Liver (tissue), 9 donors: Measurements from ENCODE around the gene PGM5. TPM values are rescaled to one million over a fixed set of nuclear protein-coding genes. Genes with fewer than 3 reads are reported as not detected.

Experiments used
- DNase-seq: peaks from one replicate; pipeline ENCODE4 v3.0.0-alpha.2; 2017; ENCODE audit warnings: low spot score
- H3K27ac ChIP-seq, 2 donors: one replicate each; pipeline ENCODE4 v1.7.0; 2013; ENCODE audit warnings: inconsistent platforms in 2 of 2, low read length in 2 of 2, control low read depth in 1 of 2, low read depth in 1 of 2, mild to moderate bottlenecking in 1 of 2
- H3K27me3 ChIP-seq, 4 donors: one replicate each; pipeline versions ENCODE4 v1.6.1 to v1.7.0; 2013; ENCODE audit warnings: low read length in 3 of 4, inconsistent platforms in 1 of 4, mild to moderate bottlenecking in 1 of 4, moderate library complexity in 1 of 4; ENCODE audit not compliant: control insufficient read depth in 4 of 4, insufficient read depth in 4 of 4
- H3K36me3 ChIP-seq, 4 donors: one replicate each; pipeline versions ENCODE4 v1.6.1 to v1.7.0; 2013; ENCODE audit warnings: low read length in 3 of 4, mild to moderate bottlenecking in 3 of 4, low read depth in 1 of 4, moderate library complexity in 1 of 4; ENCODE audit not compliant: control insufficient read depth in 4 of 4, insufficient read depth in 3 of 4
- H3K4me1 ChIP-seq, 4 donors: one replicate each; pipeline versions ENCODE4 v1.6.1 to v1.7.0; 2013; ENCODE audit warnings: low read length in 3 of 4, mild to moderate bottlenecking in 3 of 4, moderate library complexity in 1 of 4; ENCODE audit not compliant: control insufficient read depth in 4 of 4, insufficient read depth in 4 of 4
- H3K4me3 ChIP-seq, 3 donors: one replicate each; pipeline versions ENCODE4 v1.6.1 to v1.7.0; 2013; ENCODE audit warnings: low read length in 3 of 3, control low read depth in 1 of 3, low read depth in 1 of 3, mild to moderate bottlenecking in 1 of 3
- H3K9ac ChIP-seq, 2 donors: one replicate each; pipeline ENCODE4 v1.7.0; 2013; ENCODE audit warnings: low read length in 2 of 2, mild to moderate bottlenecking in 2 of 2, moderate library complexity in 2 of 2, control low read depth in 1 of 2, low read depth in 1 of 2
- H3K9me3 ChIP-seq, 4 donors: one replicate each; pipeline versions ENCODE4 v1.6.1 to v1.7.0; 2013; ENCODE audit warnings: low read length in 3 of 4; ENCODE audit not compliant: control insufficient read depth in 4 of 4
- EGR1 ChIP-seq, 2 donors: IDR thresholded peaks; 2 replicates each; pipeline ENCODE4 v1.6.1; 2016 to 2018; ENCODE audit warnings: antibody characterized with exemption in 2 of 2, low read depth in 2 of 2
- FOXA1 ChIP-seq: IDR thresholded peaks from 2 replicates; pipeline ENCODE4 v1.6.1; 2016; ENCODE audit warnings: antibody characterized with exemption
- FOXA2 ChIP-seq: IDR thresholded peaks from 2 replicates; pipeline ENCODE4 v1.6.1; 2016; ENCODE audit warnings: antibody characterized with exemption
- GABPA ChIP-seq, 2 donors: IDR thresholded peaks in 1 of 2; conservative IDR thresholded peaks in 1 of 2; 2 replicates each; pipeline ENCODE4 v1.6.1; 2016; ENCODE audit warnings: antibody characterized with exemption in 2 of 2, mild to moderate bottlenecking in 1 of 2, moderate library complexity in 1 of 2
- HNF4A ChIP-seq, 2 donors: conservative IDR thresholded peaks; 2 replicates each; pipeline ENCODE4 v1.6.1; 2016; ENCODE audit warnings: antibody characterized with exemption in 2 of 2, mild to moderate bottlenecking in 2 of 2
- HNF4G ChIP-seq: IDR thresholded peaks from 2 replicates; pipeline ENCODE4 v1.6.1; 2016; ENCODE audit warnings: antibody characterized with exemption
- JUND ChIP-seq, 2 donors: IDR thresholded peaks; 2 replicates each; pipeline ENCODE4 v1.6.1; 2016; ENCODE audit warnings: antibody characterized with exemption in 2 of 2
- MAX ChIP-seq: IDR thresholded peaks from 2 replicates; pipeline ENCODE4 v1.6.1; 2016; ENCODE audit warnings: antibody characterized with exemption
- NR2F2 ChIP-seq: IDR thresholded peaks from 2 replicates; pipeline ENCODE4 v1.6.1; 2016; ENCODE audit warnings: antibody characterized with exemption
- RAD21 ChIP-seq, 2 donors: IDR thresholded peaks; 2 replicates each; pipeline ENCODE4 v1.6.1; 2016; ENCODE audit warnings: antibody characterized with exemption in 2 of 2, mild to moderate bottlenecking in 2 of 2
- REST ChIP-seq: IDR thresholded peaks from 2 replicates; pipeline ENCODE4 v1.6.1; 2016; ENCODE audit warnings: antibody characterized with exemption, mild to moderate bottlenecking
- RXRA ChIP-seq, 2 donors: IDR thresholded peaks; 2 replicates each; pipeline ENCODE4 v1.6.1; 2017 to 2018; ENCODE audit warnings: antibody characterized with exemption in 2 of 2, mild to moderate bottlenecking in 1 of 2
- SP1 ChIP-seq: IDR thresholded peaks from 2 replicates; pipeline ENCODE4 v1.6.1; 2018; ENCODE audit warnings: antibody characterized with exemption, mild to moderate bottlenecking
- TAF1 ChIP-seq: conservative IDR thresholded peaks from 2 replicates; pipeline ENCODE4 v1.6.1; 2016; ENCODE audit warnings: antibody characterized with exemption, mild to moderate bottlenecking
- WGBS: extraction: QIAGEN DNeasy Blood & Tissue Kit; methylation state at CpG from one replicate; pipeline ENCODE4 v1.1.7; 2013; 5-methylcytosine and 5-hydroxymethylcytosine counted together
- polyA plus RNA-seq, 2 donors: library from polyadenylated mRNA; stranded (reverse) in 1 of 2; unstranded in 1 of 2; fragments of 200-250 nt in 1 of 2; fragments of >200 nt in 1 of 2; fragmentation: Nextera tagmentation in 1 of 2; extraction: Ambion mirVana in 1 of 2; gene quantifications; one replicate each; pipeline versions ENCODE4 v1.2.1 to v1.2.3, GENCODE V29; 2013 to 2015
- total RNA-seq, 2 donors: library from RNA; depleted of rRNA; stranded (reverse); fragments of >200 nt; gene quantifications; one replicate each; pipeline ENCODE4 v1.2.3, GENCODE V29; 2014
- TF ChIP-seq, protein P1 (sequence below): fragments of 150-350 bp; IDR thresholded peaks from 2 replicates; pipeline ENCODE4 v1.5.1; 2017; ENCODE audit warnings: improper control_type of control experiment, low read depth, low read length; ENCODE audit not compliant: missing input control
- TF ChIP-seq, protein P2 (sequence below): IDR thresholded peaks from 2 replicates; pipeline ENCODE4 v1.6.1; 2016; ENCODE audit warnings: antibody characterized with exemption
- donor health status: healthy.
- donor health status: healthy.
- donor health status: healthy.
- donor health status: healthy.
- donor health status: healthy.

Gene PGM5
- total and polyA plus RNA-seq, 4 donors, result 0.63 to 8.5 (median 2.2) TPM

GRCh38 chr9:68555437-68556150 lies 199.2 kb downstream of the PGM5 start:
- H3K4me3 ChIP-seq, result no peak overlapping the region
- H3K9me3 ChIP-seq, result no peaks in the 10 kb centered on the region
- H3K27me3 ChIP-seq, result no peaks in the 10 kb centered on the region
- H3K36me3 ChIP-seq, result no peaks in the 10 kb centered on the region
- H3K27ac ChIP-seq, result no peak overlapping the region
- 63% methylated on average over 1 of the region's 1 CpG for WGBS
- H3K4me1 ChIP-seq, result no peaks in the 10 kb centered on the region
- H3K9ac ChIP-seq, result no peak overlapping the region
- no peak for DNase-seq
- TF ChIP-seq REST, result no peak
- no peak for TF ChIP-seq FOXA2
- no peak for TF ChIP-seq HNF4G
- no peak for TF ChIP-seq GABPA (IDR thresholded peaks at IDR 0.05 in 1 of 2, conservative IDR thresholded peaks at IDR 0.05 in 1 of 2)
- TF ChIP-seq TAF1, result no peak

- TF ChIP-seq RXRA (IDR thresholded peaks at IDR 0.05) (no peak), TAF1 (no peak), EGR1 (IDR thresholded peaks at IDR 0.05; ENCODE audit: low read depth in 2 of 2) (no peak), FOXA2 (no peak), HNF4A (conservative IDR thresholded peaks at IDR 0.05) (no peak), JUND (IDR thresholded peaks at IDR 0.05) (no peak), MAX (no peak), HNF4G (no peak), FOXA1 (no peak), SP1 (no peak), REST (no peak), RAD21 (IDR thresholded peaks at IDR 0.05) (no peak), NR2F2 (no peak)
- TF ChIP-seq, protein P1, sequence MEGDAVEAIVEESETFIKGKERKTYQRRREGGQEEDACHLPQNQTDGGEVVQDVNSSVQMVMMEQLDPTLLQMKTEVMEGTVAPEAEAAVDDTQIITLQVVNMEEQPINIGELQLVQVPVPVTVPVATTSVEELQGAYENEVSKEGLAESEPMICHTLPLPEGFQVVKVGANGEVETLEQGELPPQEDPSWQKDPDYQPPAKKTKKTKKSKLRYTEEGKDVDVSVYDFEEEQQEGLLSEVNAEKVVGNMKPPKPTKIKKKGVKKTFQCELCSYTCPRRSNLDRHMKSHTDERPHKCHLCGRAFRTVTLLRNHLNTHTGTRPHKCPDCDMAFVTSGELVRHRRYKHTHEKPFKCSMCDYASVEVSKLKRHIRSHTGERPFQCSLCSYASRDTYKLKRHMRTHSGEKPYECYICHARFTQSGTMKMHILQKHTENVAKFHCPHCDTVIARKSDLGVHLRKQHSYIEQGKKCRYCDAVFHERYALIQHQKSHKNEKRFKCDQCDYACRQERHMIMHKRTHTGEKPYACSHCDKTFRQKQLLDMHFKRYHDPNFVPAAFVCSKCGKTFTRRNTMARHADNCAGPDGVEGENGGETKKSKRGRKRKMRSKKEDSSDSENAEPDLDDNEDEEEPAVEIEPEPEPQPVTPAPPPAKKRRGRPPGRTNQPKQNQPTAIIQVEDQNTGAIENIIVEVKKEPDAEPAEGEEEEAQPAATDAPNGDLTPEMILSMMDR, result no peak
- TF ChIP-seq, protein P2, sequence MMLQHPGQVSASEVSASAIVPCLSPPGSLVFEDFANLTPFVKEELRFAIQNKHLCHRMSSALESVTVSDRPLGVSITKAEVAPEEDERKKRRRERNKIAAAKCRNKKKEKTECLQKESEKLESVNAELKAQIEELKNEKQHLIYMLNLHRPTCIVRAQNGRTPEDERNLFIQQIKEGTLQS, result no peak
- no peak overlapping the region for H3K27ac ChIP-seq
These were observed 202.1 kb downstream of the PGM5 start for GRCh38 chr9:68558545-68558944.

More at GRCh38 chr9:68558545-68558944, 202.1 kb downstream of the PGM5 start:
- 87% methylated on average over 5 of the region's 5 CpGs for WGBS
- Histone ChIP-seq H3K4me1 (no peaks in the 10 kb centered on the region), H3K9ac (no peak overlapping the region), H3K4me3 (no peak overlapping the region), H3K27me3 (no peaks in the 10 kb centered on the region), H3K36me3 (no peaks in the 10 kb centered on the region), H3K9me3 (no peaks in the 10 kb centered on the region)
- DNase-seq, result no peak
